ENCODE measurements around the gene NFKB1. TPM values are rescaled to one million over a fixed set of nuclear protein-coding genes. Genes with fewer than 3 reads are reported as not detected.
"Not testable (repeated sequence)": the region's sequence is repeated elsewhere in the genome, so short reads cannot be mapped to it uniquely, and the experiment has no call there.

The NFKB1 gene
- polyA plus RNA-seq, 2 of the 4 experiments (the other 2 are of a cell fraction): 15.2 to 18.3 TPM

- no peak for TF ChIP-seq EHMT2 (IDR thresholded peaks at IDR 0.05; ENCODE audit: low read depth)
- TF ChIP-seq NFE2L2 (conservative IDR thresholded peaks at IDR 0.05; ENCODE audit: low read length): no peak
- TF ChIP-seq JUN (IDR thresholded peaks at IDR 0.05): no peak
- TF ChIP-seq MAX (IDR thresholded peaks at IDR 0.05): no peak
- TF ChIP-seq JUNB (IDR thresholded peaks at IDR 0.05): no peak
Measured at GRCh38 chr4:102614801-102615200, 113.6 kb downstream of the NFKB1 start.

GRCh38 chr4:102616636-102617035, 115.5 kb downstream of the NFKB1 start:
- no peak overlapping the region for H3K4me3 ChIP-seq
- POLR2A ChIA-PET: no interaction called here
- no peak overlapping the region for H3K27ac ChIP-seq
- DNase-seq (ENCODE audit: low read depth in 1 of 2, low spot score in 1 of 2) (no peak), ATAC-seq (no peak), FAIRE-seq (no peak)
- H3K9me3 ChIP-seq: no peaks in the 10 kb centered on the region
- TF ChIP-seq NFE2L2 (conservative IDR thresholded peaks at IDR 0.05; ENCODE audit: low read length) (no peak), EHMT2 (IDR thresholded peaks at IDR 0.05; ENCODE audit: low read depth) (no peak), MAX (IDR thresholded peaks at IDR 0.05) (no peak)
- peaks cover 17% of the 10 kb centered on the region for H3K4me1 ChIP-seq
- CTCF ChIA-PET: interaction anchor here (1.0 to 1.1 kb wide), 2 partner anchors 38 to 393 kb away, joined by 3 to 4 read pairs; no protein-coding TSS in a partner anchor
- H3K4me2 ChIP-seq: no peak overlapping the region
- 94% methylated on average over 9 of the region's 9 CpGs for WGBS (ENCODE audit: missing lambda C conversion rate)

More at GRCh38 chr4:102614801-102615200, 113.6 kb downstream of the NFKB1 start:
- 94% methylated on average over 9 of the region's 9 CpGs for WGBS (ENCODE audit: missing lambda C conversion rate)
- ChIA-PET CTCF (no interaction called here), POLR2A (no interaction called here)
- Histone ChIP-seq H3K4me2 (no peak overlapping the region), H3K4me1 (peaks cover 5% of the 10 kb centered on the region), H3K4me3 (no peak overlapping the region), H3K9me3 (no peaks in the 10 kb centered on the region), H3K27ac (no peak overlapping the region)
- FAIRE-seq: no peak
- ATAC-seq: no peak
- DNase-seq (ENCODE audit: low read depth in 1 of 2, low spot score in 1 of 2): no peak

GRCh38 chr4:102619021-102619420, 117.9 kb downstream of the NFKB1 start:
- FAIRE-seq, POLR2A ChIA-PET: not testable (repeated sequence)

DNA sequence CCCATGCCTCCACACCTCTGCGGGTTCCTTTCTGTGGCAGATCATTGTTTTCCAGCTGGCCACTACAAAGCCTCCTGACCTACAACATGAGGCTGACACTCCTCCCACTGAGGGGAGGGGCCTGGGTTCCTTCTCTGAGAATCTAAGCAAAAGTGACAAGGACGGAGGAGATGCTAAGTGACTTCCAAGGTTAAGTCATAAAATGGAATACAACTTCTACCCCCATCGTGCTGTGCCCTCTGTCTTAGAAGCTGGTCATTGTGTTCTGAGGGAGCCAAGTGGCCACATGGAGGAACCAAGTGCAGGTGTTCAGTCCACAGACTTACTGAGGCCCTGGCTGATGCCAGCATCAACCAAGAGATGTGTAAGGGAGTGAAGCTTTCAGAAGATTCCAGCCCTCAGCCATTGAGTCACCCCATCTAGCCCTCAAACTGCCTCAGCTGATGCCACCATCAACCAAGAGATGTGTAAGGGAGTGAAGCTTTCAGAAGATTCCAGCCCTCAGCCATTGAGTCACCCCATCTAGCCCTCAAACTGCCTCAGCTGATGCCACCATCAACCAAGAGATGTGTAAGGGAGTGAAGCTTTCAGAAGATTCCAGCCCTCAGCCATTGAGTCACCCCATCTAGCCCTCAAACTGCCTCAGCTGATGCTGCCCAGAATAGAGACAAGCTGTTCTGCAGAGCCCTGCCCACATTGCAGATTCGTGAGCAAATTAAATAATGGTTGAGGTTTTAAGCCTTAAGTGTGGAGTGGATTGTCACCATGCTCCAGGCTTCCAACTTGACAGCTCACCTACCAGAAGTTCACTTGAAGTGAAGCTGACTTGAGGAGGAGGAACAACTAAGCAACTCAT, 118.8 kb downstream of the NFKB1 start:
- FAIRE-seq; DNase-seq (ENCODE audit: low read depth in 1 of 2, low spot score in 1 of 2); H3K9me3 ChIP-seq: not testable (repeated sequence)
- POLR2A ChIA-PET: interaction anchor here (0.7 to 1.6 kb wide), 7 partner anchors 119 to 388 kb away, joined by 3 to 36 read pairs (median 6); partner anchors contain the start of genes CISD2, MANBA, NFKB1 and UBE2D3
- peak; percentile 14 to 20 for ATAC-seq
- Histone ChIP-seq H3K4me2 (peak overlapping the region; percentile 84), H3K27ac (peak overlapping the region; percentile 82 to 87), H3K4me1 (peaks cover 46% of the 10 kb centered on the region), H3K4me3 (peak overlapping the region; percentile 23; the same call in 2 of the 3 replicates)
- CTCF ChIA-PET: interaction anchor here (0.6 to 3.1 kb wide), 39 partner anchors 9 to 480 kb away, joined by 3 to 45 read pairs (median 5); partner anchors contain the start of genes BDH2, CISD2, MANBA and UBE2D3
- WGBS (ENCODE audit: missing lambda C conversion rate): 63% methylated on average over 4 of the region's 4 CpGs

More at GRCh38 chr4:102619021-102619420, 117.9 kb downstream of the NFKB1 start:
- H3K9me3 ChIP-seq; H3K4me3 ChIP-seq; DNase-seq (ENCODE audit: low read depth in 1 of 2, low spot score in 1 of 2); H3K4me2 ChIP-seq; H3K27ac ChIP-seq; ATAC-seq: not testable (repeated sequence)
- CTCF ChIA-PET: interaction anchor here (1.0 to 2.6 kb wide), 4 partner anchors 209 to 481 kb away, joined by 3 to 14 read pairs (median 6); partner anchors contain the start of genes BDH2 and UBE2D3
- WGBS (ENCODE audit: missing lambda C conversion rate): 79% methylated on average over 9 of the region's 9 CpGs
- H3K4me1 ChIP-seq: peaks cover 41% of the 10 kb centered on the region

GRCh38 chr4:102620697-102621497, 119.7 kb downstream of the NFKB1 start:
- peak; percentile 62 to 82 for DNase-seq (ENCODE audit: low read depth in 1 of 2, low spot score in 1 of 2)
- FAIRE-seq: no peak
- peaks cover 52% of the 10 kb centered on the region for H3K4me1 ChIP-seq
- ChIA-PET CTCF (interaction anchor here (0.6 to 3.1 kb wide), 51 partner anchors 10 to 479 kb away, joined by 3 to 45 read pairs (median 4); partner anchors contain the start of genes BDH2, CISD2, MANBA and UBE2D3), POLR2A (interaction anchor here (0.7 to 1.6 kb wide), 8 partner anchors 119 to 479 kb away, joined by 3 to 36 read pairs (median 4); partner anchors contain the start of genes BDH2, CISD2, MANBA and NFKB1)
- H3K9me3 ChIP-seq: no peaks in the 10 kb centered on the region
- WGBS (ENCODE audit: missing lambda C conversion rate): 5% methylated on average over 8 of the region's 8 CpGs
- H3K27ac ChIP-seq: peak overlapping the region; percentile 82 to 87
- peak; percentile 93 to 95 for ATAC-seq
- H3K4me2 ChIP-seq: peak overlapping the region; percentile 84
- H3K4me3 ChIP-seq: peak overlapping the region; percentile 23; the same call in 2 of the 3 replicates
- TF ChIP-seq TFCP2L1 (CRISPR knock-in tag; IDR thresholded peaks at IDR 0.05): no peak
- TF ChIP-seq TP53 (CRISPR knock-in tag; IDR thresholded peaks at IDR 0.05): no peak
- no peak for TF ChIP-seq HOXB5 (CRISPR knock-in tag; IDR thresholded peaks at IDR 0.05)
- no peak for TF ChIP-seq ATOH8 (CRISPR knock-in tag; IDR thresholded peaks at IDR 0.05; ENCODE audit: low read depth)
- no peak for TF ChIP-seq ZNF302 (CRISPR knock-in tag; IDR thresholded peaks at IDR 0.05)
- TF ChIP-seq E2F6 (IDR thresholded peaks at IDR 0.05; ENCODE audit: borderline replicate concordance, low read depth): no peak
- no peak for TF ChIP-seq ZFP36 (IDR thresholded peaks at IDR 0.05; ENCODE audit: borderline replicate concordance, partially characterized antibody)
- no peak for TF ChIP-seq HOXB13 (CRISPR knock-in tag; IDR thresholded peaks at IDR 0.05; ENCODE audit: low read depth)
- TF ChIP-seq EHF (CRISPR knock-in tag; IDR thresholded peaks at IDR 0.05): no peak
- no peak for TF ChIP-seq CHD4 (IDR thresholded peaks at IDR 0.05; ENCODE audit: borderline replicate concordance)
- peak; percentile 91 for TF ChIP-seq SMC3 (IDR thresholded peaks at IDR 0.05)

Measured in A549 (cell line).